Fibroblast of lung (primary cell): ENCODE results near the gene HLF.

Experiments
- EZH2 ChIP-seq: IDR thresholded peaks from 2 replicates; pipeline ENCODE4 v1.5.1; 2012; ENCODE audit warnings: low read length, control low read depth, mild to moderate bottlenecking; ENCODE audit errors: missing control alignments
- TF ChIP-seq, protein P1 (sequence below), 2 donors: IDR thresholded peaks in 1 of 2; conservative IDR thresholded peaks in 1 of 2; 1 replicate in 1 of 2; 2 replicates in 1 of 2; pipeline ENCODE4 v1.5.1; 2011 to 2012; ENCODE audit warnings: low read length in 2 of 2, control low read depth in 1 of 2, inconsistent platforms in 1 of 2, low read depth in 1 of 2, mild to moderate bottlenecking in 1 of 2

DNA sequence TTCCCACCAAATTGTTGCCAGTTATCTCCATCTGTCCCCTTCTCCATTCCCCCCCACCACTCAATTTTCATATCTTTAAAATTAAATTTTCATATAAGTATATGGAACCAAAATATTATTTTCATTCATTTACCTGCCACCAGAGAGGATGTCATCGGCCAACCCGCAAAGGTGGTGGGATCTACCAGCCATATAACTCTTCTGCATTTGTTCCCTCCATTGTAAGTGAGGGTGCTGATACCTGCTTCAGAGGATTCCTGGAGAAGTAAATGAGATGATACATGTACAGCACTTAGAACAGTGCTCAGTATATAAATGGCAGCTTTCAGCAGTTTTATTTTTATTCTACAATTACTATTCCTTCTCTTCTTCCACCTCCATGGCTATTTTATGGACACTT is 15.0 kb downstream of the HLF start:
- TF ChIP-seq, protein P1, sequence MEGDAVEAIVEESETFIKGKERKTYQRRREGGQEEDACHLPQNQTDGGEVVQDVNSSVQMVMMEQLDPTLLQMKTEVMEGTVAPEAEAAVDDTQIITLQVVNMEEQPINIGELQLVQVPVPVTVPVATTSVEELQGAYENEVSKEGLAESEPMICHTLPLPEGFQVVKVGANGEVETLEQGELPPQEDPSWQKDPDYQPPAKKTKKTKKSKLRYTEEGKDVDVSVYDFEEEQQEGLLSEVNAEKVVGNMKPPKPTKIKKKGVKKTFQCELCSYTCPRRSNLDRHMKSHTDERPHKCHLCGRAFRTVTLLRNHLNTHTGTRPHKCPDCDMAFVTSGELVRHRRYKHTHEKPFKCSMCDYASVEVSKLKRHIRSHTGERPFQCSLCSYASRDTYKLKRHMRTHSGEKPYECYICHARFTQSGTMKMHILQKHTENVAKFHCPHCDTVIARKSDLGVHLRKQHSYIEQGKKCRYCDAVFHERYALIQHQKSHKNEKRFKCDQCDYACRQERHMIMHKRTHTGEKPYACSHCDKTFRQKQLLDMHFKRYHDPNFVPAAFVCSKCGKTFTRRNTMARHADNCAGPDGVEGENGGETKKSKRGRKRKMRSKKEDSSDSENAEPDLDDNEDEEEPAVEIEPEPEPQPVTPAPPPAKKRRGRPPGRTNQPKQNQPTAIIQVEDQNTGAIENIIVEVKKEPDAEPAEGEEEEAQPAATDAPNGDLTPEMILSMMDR (conservative IDR thresholded peaks at IDR 0.05 in 1 of 2, IDR thresholded peaks at IDR 0.05 in 1 of 2; ENCODE audit: low read depth in 1 of 2, low read length in 2 of 2): no peak
- TF ChIP-seq EZH2: no peak
